Omental fat pad (tissue), 4 donors: ENCODE results near the gene ANKRD33B. TPM values are rescaled to one million over a fixed set of nuclear protein-coding genes. Genes with fewer than 3 reads are reported as not detected.
"Not testable (repeated sequence)": the region's sequence is repeated elsewhere in the genome, so short reads cannot be mapped to it uniquely, and the experiment has no call there.

ENCODE experiments used
- ATAC-seq: fragments of 150-250 bp; one replicate; pipeline ENCODE4 v1.9.1; 2016; ENCODE audit warnings: mild to moderate bottlenecking, moderate library complexity; ENCODE audit not compliant: low FRiP score
- DNase-seq: peaks from one replicate; pipeline ENCODE4 v3.0.0-alpha.2; 2019; ENCODE audit warnings: low spot score
- CTCF ChIP-seq, 3 donors: fragments of 450-650 bp; IDR thresholded peaks; one replicate each; pipeline ENCODE4 v1.5.1; 2016 to 2017; ENCODE audit warnings: antibody characterized with exemption in 3 of 3, mild to moderate bottlenecking in 3 of 3, moderate library complexity in 2 of 3
- total RNA-seq, 4 donors: library from RNA; depleted of rRNA; stranded (reverse); fragments of >200 nt; gene quantifications; one replicate each; pipeline ENCODE4 v1.1.0, GENCODE V29; 2016

The ANKRD33B gene
- total RNA-seq, 4 donors from 2014 or later = 6.2 to 25.5 (median 8.1) TPM

GRCh38 chr5:10602031-10602806 lies 38.3 kb downstream of the ANKRD33B start:
- ATAC-seq (peak; percentile 12), DNase-seq (no peak)
- TF ChIP-seq CTCF (IDR thresholded peaks at IDR 0.05) = no peak

- no peak for ATAC-seq
- DNase-seq = no peak
- no peak for TF ChIP-seq CTCF (IDR thresholded peaks at IDR 0.05)
Measured at GRCh38 chr5:10604975-10605374, 41.1 kb downstream of the ANKRD33B start.

GRCh38 chr5:10606632-10607022 lies 42.8 kb downstream of the ANKRD33B start:
- not testable (repeated sequence) for DNase-seq, ATAC-seq

- TF ChIP-seq CTCF (IDR thresholded peaks at IDR 0.05) = no peak
- no peak for ATAC-seq
Measured at GRCh38 chr5:10607023-10607665, 43.3 kb downstream of the ANKRD33B start.

GRCh38 chr5:10607666-10608073 lies 43.8 kb downstream of the ANKRD33B start:
- ATAC-seq (peak; percentile 63), DNase-seq (no peak)
- TF ChIP-seq CTCF (IDR thresholded peaks at IDR 0.05) = no peak

More at GRCh38 chr5:10607023-10607665, 43.3 kb downstream of the ANKRD33B start:
- no peak for DNase-seq

- not testable (repeated sequence) for DNase-seq, ATAC-seq
Measured at GRCh38 chr5:10608081-10608480, 44.2 kb downstream of the ANKRD33B start.

GRCh38 chr5:10610058-10610457 lies 46.2 kb downstream of the ANKRD33B start:
- TF ChIP-seq CTCF (IDR thresholded peaks at IDR 0.05) = no peak
- DNase-seq (no peak), ATAC-seq (no peak)

- ATAC-seq (no peak), DNase-seq (no peak)
- TF ChIP-seq CTCF (IDR thresholded peaks at IDR 0.05) = no peak
Measured at GRCh38 chr5:10611290-10611689, 47.4 kb downstream of the ANKRD33B start.
